HG02588 (cell line): ENCODE measurements around the gene BTD.

ENCODE experiments used
- ATAC-seq: cut with Tn5 transposase; IDR thresholded peaks from one replicate; pipeline ENCODE4 v1.9.1; 2021; ENCODE audit warnings: mild to moderate bottlenecking, moderate library complexity; ENCODE audit not compliant: unreplicated experiment

Gene BTD, protein sequence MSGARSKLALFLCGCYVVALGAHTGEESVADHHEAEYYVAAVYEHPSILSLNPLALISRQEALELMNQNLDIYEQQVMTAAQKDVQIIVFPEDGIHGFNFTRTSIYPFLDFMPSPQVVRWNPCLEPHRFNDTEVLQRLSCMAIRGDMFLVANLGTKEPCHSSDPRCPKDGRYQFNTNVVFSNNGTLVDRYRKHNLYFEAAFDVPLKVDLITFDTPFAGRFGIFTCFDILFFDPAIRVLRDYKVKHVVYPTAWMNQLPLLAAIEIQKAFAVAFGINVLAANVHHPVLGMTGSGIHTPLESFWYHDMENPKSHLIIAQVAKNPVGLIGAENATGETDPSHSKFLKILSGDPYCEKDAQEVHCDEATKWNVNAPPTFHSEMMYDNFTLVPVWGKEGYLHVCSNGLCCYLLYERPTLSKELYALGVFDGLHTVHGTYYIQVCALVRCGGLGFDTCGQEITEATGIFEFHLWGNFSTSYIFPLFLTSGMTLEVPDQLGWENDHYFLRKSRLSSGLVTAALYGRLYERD

DNA sequence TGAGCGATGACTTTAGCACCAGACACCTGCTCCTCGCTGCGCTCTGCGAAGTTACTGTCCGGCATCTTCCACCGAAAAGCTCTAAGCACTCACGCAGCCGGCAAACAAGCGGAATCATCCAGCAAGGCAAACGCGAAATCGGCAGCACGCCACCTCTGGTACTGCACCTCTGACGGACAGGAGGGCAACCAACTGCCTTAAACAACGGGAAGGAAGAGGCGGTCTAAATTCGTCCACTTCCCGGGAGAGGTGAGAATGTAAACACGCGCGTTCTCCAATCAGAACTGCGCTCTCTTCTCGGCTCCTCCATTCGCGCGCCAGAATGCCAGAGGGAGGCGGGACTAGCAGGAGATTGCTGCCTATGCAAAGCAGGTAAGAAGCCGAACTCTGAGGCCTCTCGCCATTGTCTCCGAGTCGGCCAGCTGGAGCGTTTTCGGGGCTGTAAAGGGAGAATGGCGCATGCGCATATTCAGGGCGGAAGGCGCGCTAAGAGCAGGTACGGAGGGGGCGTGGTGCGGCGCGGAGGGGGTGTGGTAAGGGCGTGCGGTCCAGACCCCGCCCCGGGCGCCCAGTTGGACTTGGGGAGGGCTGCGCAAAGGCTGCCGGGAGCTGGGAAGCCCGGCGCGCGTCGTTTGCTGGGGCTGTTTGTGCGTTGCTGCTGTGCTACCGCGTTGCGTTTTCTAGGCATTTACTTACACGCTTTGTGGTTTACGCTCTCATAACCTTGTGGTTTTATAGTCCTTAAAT is at the start of gene BTD, which contains the start of gene HACL1:
TSS of gene BTD (plus strand) at position 347 of the 747 bp plus-strand sequence. CDS start 33,695 bp downstream, outside the sequence.
TSS of gene HACL1 (minus strand) at position 171 of the 747 bp plus-strand sequence. CDS start at position 65, 106 bp downstream.
- ATAC-seq = peak; percentile 92

DNA sequence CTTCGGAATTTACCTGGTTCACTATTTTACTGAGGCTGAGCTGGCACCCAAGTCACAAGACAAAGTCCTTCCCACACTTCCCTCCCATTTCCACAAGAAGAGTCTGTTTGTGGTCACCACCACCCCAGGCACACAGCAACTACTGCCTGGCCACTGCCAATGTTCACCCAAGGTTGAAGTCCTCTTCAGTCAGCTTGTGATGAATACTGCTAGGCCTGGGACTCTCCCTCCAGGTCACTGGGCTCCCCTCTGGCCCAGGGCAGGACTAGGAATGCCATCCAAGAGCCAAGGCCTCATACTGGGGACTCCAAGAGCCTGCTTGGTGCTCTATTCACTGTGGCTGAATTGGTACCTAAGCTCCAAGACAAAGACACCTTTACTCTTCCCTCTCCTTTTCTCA is 49.6 kb upstream of the BTD start:
- no peak for ATAC-seq

DNA sequence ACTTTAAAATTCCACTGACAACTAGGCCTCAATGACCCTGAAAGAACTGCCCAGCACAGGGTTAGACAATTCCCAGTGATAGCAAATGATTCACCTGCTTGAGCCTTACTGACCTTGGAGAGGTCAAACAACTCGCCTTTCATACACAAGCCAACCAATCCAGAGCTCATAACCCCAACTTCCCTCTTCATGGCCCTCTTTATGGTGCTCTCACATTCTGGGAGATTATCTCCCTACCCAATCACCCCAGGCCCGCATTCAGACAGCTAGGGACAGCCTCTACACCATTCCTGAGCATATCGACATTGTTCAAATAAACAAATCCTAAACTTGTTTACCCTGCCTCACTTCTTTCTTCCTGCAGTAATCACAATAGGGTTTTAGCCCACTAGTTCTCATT is 47.8 kb upstream of the BTD start:
- ATAC-seq = no peak

DNA sequence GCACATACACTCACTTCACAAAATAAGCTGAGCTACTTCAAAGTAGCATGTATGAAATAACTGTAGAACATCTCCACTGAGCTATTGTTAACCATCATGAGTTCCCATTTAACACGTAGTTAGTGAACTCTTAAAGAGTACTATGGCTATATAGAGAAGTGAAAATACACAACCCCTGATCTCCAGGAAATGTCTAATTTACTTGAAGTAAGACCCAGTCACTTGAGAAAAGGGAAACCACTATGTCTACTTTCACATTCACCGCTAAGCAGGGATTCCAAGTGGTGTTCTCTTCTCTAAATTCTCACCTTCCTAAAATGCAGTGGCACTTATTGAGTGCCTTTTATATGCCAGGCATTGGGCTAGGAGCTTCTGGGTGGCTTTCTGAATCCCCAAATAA is 45.0 kb upstream of the BTD start:
- ATAC-seq = peak; percentile 84

DNA sequence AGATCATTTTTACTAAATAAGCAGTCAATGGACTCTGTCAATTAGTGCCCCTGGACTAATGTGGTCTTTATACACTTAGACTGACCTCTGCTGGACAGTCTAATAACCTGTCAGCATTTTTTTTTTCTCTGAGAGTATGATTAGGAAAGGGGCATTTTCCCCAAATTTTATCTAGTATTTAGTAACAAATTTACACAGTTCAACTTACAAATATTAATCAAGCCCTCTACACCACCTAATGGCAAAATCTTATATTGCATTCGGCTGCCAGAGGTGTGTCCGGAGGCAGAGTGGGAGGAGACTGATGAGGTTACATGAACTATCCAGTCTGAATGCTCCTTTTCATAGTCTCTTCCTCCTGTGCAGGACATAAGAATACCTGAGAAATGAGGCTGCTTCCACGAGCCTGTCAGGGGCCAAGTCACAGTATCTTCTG is 44.0 kb upstream of the BTD start:
- ATAC-seq = peak; percentile 55

DNA sequence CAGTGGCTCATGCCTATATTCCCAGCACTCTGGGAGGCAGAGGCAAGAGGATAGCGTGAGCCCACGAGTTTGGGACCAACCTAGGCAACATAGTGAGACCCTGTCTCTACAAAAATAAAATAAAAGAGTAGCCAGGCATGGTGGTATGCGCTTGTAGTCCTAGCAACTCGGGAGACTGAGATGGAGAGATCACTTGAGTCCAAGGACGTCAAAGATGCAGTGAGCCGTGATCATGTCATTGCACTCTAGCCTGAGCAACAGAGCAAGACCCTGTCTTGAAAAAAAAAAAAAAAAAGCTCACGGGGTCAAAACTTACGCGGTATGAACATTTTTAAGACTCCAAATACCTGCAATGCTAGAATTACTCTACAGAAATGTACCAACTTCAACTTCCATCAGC is 43.0 kb upstream of the BTD start:
- no peak for ATAC-seq

DNA sequence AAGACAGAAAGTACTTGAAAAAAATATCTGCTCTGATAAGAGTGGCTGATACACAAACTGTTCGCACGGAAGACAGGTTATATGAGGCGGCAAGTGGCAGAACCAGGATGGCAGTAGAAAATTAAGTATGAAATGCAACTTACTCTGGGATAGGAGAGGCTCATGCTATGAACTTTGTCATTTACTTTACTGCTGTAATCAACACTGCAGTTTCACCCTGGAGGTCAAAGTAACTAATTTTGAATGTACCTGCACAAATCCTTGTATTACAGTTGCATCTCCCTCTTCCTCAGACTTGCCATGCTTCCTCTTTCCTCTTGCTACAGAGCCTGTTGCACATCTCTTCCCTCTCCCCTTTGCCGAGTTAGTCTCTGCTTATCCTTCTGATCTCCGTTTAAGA is 39.0 kb upstream of the BTD start:
- ATAC-seq = no peak

DNA sequence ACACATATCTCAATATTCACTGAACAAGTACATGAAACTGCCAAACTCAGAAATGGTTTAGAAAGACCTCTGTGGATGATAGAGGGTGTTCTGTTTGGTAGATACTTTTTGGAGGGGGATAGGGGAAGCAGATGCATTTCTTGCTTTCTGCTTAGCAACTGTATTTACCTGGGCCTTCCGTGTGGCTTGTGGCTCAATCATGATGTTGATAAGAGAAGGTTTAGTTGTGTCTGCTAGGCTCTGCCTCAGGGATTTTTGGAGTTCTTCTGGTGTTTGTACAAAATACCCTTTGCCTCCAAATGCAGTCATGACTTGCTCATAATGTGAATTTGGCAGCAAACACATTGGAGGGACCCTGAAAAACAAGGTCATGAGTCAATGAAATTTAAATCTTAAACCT is 38.4 kb upstream of the BTD start:
- no peak for ATAC-seq

DNA sequence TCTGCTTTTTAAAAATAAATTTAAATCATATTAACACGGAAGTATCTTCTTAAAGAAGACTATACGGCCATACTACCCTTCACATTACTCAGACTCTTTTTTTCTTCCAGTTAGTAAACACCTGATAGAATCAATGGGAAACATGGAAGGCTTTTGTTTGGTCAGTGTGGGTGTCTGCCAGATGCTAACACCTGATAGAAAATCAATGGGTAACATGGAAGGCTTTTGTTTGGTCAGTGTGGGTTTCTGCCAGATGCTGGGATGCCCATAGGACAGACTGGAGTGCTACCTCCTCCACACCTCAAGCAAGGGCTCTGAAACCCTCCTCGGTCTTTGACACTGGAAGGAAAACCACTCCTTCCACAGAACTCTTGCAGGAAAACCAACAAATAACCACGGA is 29.4 kb upstream of the BTD start:
- ATAC-seq = no peak

DNA sequence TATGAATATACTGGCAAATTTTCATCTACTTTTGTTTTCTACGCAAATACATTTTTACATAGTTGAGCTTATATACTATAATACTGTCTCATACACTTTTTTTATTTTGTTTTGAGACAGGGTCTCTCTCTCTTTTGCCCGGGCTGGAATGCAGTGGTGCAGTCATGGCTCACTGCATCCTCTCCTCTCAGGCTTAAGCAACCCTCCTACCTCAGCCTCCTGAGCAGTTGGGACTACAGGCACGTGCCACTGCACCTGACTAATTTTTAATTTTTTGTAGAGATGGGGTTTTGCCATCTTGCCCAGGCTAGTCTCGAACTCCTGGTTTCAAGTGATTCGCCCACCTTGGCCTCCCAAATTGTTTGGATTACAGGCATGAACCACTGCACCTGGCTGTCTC is 26.1 kb upstream of the BTD start:
- no peak for ATAC-seq

DNA sequence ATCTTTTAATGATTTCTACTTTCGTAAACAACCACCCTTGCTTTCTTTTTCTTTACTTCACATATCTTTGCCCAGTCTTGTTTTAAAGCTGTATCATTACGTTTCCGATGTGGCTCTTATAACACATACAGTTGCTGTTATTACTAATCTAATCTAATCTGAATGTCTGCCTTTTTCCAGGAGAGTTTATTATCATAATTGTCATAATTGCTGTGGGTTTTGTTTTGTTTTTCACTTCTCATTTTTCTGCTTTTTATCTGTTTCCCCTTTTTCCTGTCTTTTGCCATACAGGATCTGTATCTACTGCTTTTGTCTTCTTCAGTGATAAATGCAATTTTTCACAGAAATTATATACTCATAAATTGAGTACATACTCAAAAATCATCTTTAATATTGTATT is 25.1 kb upstream of the BTD start:
- no peak for ATAC-seq

DNA sequence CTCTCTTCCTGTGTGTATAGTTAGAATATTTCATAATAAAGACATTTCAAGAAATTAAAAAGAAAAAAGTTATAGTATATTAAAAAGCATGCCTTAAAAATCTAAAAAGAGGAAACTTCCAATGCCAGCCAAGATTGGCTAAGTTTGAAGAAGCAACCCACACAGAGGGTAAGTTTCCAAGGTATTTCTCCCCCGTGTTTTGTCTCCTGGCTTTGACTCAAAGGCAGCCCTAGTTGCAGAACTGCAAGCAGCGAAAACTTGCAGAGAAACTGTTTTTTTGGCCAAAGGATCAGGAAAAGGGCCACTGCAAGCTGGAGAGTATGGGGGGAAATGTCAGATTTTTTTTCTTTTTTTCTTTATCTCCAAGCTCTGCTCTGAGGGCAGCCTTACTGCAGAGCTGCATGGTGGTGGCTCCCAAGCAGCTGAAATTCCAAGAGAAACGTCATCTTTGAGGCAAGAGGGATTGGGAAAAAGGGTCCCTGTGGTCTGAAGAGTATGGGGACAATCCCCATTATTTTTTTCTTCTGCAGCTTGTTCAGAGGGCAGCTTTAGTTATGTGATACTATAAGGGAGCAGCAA is 23.2 kb upstream of the BTD start:
- no peak for ATAC-seq

DNA sequence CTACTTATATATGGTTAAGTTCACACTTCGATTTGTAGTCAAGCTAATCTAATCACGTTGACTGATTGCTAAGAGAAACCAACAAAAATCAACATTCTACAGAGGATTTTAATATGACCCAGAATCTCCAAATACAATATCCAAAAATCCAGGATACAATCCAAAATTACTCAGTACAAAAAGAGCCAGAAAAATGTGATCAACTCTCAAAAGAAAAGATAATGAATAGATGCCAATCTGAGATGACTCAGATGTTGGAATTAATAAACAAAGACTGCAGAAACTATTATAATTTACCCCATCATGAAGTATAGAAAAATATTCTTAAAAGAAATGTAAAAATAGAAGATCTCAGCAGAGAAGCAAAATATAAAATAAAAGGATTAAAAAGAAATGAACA is 22.5 kb upstream of the BTD start:
- ATAC-seq = no peak

DNA sequence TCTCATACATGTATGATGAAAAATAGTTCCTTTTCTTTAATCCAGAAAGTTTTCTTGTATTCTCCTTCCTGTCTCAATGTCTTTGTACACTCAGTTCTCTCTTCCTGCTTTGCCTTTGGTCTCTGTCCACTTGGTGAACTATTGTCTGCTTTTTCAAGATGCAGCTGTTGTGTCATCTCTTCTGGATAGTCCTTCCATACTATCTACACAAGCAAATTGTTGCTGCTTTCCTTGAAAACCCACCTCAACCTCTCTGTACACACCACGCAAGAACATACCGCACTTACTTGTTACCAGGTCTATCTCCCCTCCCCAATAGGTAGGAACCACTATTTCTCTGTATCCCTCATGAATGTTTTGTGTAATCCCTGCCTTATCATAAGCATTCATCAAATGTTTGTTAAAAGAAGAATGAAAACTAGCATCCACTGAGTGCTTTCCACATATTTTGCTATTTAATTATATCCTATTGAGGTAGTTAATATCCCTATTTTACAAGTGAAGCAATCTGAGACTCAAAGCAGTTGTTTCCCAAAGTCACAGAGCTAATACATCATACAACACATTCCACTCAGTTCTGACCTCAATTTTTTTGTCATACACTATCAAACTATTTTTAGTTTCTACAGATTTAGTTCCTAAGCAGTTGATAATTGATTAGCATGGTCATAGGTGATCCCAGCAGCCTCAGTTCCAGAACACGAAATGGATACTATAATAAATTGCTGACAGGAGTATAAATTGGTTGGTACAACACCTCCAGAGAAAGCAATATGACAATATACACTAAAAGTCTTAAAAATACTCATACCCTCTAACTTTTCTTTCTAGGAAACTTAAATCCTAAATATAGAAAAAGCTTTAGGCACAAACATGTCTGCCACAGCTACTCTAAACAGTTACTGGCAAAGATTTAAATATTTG is 19.8 kb upstream of the BTD start:
- ATAC-seq = no peak

DNA sequence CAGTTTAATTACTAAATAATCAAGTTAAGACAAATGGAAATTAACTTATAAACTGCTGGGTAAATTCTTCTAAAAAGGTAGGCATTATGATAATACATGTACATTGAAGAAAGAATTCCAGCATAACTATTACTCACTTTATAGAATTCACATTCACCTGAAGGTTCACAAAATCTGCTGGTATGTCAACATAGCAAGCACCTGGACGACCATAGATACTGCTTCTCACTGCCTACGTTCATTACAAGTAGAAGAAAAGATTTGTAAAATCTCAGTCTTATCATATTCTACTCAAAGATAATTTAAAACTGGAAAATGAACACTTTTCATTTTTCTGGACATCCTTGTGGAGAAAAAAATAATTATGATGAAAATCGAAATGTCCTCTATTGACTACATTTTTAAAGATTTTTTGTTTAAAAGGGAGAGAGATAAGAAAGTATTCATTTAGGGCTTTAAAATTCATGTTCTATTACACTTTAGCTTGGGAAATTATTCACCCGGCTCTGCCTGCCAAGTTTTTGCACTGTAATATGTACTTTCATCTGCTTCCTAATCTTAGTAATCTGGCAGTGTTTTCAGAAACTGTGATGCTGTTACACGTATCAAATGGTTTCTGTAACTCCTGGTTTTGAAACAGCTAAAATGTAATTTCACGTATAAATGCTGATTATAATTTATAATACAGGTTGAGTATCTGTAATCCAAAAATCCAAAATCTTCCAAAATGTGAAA is 16.3 kb upstream of the BTD start:
- ATAC-seq = no peak

DNA sequence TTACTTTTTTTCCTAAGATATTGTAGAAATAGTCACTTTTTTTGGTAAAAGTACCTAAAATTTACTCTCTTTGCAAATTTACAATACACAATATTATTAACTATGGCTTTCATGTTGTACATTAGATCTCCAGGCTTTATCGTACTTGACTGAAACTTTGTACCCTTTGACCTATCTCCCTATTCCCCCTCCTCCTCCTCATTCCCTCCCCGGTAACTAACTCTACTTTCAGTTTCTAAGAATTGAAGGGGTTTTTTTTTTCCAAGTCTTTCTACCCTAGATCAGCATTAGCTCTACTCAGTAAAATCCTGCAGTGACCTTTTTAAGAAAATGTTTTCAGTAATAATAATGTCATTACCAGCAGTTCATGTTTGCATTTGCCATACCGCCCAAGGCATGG is 10.3 kb upstream of the BTD start:
- no peak for ATAC-seq

DNA sequence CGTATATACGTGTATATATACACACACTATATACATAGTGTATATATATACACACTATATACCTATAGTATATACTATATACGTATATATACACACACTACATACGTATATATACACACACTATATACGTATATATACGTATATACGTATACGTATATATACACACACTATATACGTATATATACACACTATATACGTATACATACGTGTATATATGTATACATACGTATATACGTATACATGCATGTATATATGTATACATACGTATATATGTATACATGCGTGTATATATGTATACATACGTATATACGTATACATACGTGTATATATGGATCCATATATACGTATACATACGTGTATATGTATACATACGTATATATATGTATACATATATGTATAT is 9.6 kb upstream of the BTD start:
- ATAC-seq = no peak

DNA sequence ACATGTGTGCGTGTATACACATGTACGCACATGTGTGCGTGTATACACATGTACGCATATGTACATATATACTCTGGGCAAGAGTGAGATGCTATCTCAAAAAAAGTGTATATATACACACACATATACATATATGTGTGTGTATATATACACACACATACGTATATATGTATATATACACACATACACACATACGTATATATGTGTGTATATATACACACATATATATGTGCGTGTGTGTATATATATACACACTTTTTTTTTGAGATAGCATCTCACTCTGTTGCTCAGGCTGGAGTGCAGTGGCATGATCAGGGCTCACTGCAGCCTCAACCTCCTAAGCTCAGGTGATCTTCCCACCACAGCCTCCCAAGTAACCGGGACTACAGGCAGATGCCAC is 8.6 kb upstream of the BTD start:
- no peak for ATAC-seq

DNA sequence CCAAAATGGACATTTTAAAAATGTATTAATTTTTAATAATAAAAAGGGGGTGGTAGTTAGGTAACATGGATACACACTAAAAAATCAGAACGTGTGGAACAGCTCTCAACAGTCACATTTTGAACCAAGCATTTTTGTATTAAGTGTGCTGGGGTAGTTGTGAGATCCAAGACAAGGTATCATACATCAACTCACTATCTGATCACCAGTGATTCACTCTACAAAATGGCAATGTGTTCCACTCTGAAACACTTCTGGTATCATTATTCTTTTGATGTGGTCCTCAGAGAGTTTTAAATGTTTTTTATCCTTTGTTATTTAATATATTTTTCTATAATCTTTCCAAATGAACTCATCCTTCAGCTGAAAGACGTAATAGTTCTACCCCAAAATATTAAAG is 5.6 kb upstream of the BTD start:
- no peak for ATAC-seq

DNA sequence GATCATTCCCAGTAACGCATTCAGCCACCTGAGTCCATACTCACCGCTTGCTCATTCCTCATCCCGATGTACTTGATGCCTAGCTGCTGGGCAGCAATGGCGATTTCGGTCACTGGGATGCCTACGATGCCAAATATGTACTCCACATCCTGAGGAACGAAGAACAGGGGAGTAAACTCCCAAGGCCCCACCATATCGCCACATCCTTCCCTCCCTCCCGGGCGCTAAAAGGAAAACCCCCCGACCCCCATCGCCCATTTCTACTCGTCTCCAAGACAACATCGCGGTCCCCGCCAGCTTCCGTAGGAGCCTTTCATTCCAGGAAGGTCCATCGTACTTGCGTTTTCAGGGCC is 523 bp upstream of the BTD start:
- ATAC-seq = peak; percentile 5
